ENCODE data around the gene OR4S2. TPM values are rescaled to one million over a fixed set of nuclear protein-coding genes. Genes with fewer than 3 reads are reported as not detected.

The OR4S2 gene
- total RNA-seq, 1 experiment from 2014 or later = not detected

- no peak for TF ChIP-seq ZNF281 (CRISPR knock-in tag; IDR thresholded peaks at IDR 0.05)
- no peak for TF ChIP-seq TEAD1 (CRISPR knock-in tag; IDR thresholded peaks at IDR 0.05)
- no peak for TF ChIP-seq ZBTB21 (CRISPR knock-in tag; IDR thresholded peaks at IDR 0.05; ENCODE audit: borderline replicate concordance)
- TF ChIP-seq, protein P1, sequence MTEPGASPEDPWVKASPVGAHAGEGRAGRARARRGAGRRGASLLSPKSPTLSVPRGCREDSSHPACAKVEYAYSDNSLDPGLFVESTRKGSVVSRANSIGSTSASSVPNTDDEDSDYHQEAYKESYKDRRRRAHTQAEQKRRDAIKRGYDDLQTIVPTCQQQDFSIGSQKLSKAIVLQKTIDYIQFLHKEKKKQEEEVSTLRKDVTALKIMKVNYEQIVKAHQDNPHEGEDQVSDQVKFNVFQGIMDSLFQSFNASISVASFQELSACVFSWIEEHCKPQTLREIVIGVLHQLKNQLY (CRISPR knock-in tag; IDR thresholded peaks at IDR 0.05) = no peak
- no peak for TF ChIP-seq MYBL2 (CRISPR knock-in tag; IDR thresholded peaks at IDR 0.05)
- no peak for TF ChIP-seq ZNF396 (CRISPR knock-in tag; IDR thresholded peaks at IDR 0.05; ENCODE audit: borderline replicate concordance)
Measured at GRCh38 chr11:55661901-55662300, 13.8 kb downstream of the OR4S2 start, which contains the start of gene OR4C6 (continued).

- no peaks in the 10 kb centered on the region for H3K27me3 Mint-ChIP-seq (ENCODE audit: low read depth)
- ChIA-PET POLR2A (no interaction called here), CTCF (no interaction called here)
- H3K4me1 Mint-ChIP-seq = no peaks in the 10 kb centered on the region
- no peak for ATAC-seq
- peaks cover 52% of the 10 kb centered on the region for H3K36me3 Mint-ChIP-seq
- DNase-seq (ENCODE audit: low spot score) = no peak
- H3K4me3 Mint-ChIP-seq = no peak overlapping the region
- H3K27ac Mint-ChIP-seq = no peak overlapping the region
- H3K9me3 Mint-ChIP-seq = peaks cover 74% of the 10 kb centered on the region
- TF ChIP-seq FOXP4 (CRISPR knock-in tag; IDR thresholded peaks at IDR 0.05) = no peak
- TF ChIP-seq ELF4 (CRISPR knock-in tag; IDR thresholded peaks at IDR 0.05; ENCODE audit: low read depth) = no peak
- no peak for TF ChIP-seq RORB (CRISPR knock-in tag; IDR thresholded peaks at IDR 0.05)
- TF ChIP-seq, protein P2, sequence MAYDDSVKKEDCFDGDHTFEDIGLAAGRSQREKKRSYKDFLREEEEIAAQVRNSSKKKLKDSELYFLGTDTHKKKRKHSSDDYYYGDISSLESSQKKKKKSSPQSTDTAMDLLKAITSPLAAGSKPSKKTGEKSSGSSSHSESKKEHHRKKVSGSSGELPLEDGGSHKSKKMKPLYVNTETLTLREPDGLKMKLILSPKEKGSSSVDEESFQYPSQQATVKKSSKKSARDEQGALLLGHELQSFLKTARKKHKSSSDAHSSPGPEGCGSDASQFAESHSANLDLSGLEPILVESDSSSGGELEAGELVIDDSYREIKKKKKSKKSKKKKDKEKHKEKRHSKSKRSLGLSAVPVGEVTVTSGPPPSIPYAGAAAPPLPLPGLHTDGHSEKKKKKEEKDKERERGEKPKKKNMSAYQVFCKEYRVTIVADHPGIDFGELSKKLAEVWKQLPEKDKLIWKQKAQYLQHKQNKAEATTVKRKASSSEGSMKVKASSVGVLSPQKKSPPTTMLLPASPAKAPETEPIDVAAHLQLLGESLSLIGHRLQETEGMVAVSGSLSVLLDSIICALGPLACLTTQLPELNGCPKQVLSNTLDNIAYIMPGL (CRISPR knock-in tag; IDR thresholded peaks at IDR 0.05) = no peak
- TF ChIP-seq SMAD4 (CRISPR knock-in tag; IDR thresholded peaks at IDR 0.05) = no peak
- TF ChIP-seq ZNF671 (CRISPR knock-in tag; IDR thresholded peaks at IDR 0.05) = no peak
- no peak for TF ChIP-seq ZBTB43 (CRISPR knock-in tag; IDR thresholded peaks at IDR 0.05)
- TF ChIP-seq, protein P3, sequence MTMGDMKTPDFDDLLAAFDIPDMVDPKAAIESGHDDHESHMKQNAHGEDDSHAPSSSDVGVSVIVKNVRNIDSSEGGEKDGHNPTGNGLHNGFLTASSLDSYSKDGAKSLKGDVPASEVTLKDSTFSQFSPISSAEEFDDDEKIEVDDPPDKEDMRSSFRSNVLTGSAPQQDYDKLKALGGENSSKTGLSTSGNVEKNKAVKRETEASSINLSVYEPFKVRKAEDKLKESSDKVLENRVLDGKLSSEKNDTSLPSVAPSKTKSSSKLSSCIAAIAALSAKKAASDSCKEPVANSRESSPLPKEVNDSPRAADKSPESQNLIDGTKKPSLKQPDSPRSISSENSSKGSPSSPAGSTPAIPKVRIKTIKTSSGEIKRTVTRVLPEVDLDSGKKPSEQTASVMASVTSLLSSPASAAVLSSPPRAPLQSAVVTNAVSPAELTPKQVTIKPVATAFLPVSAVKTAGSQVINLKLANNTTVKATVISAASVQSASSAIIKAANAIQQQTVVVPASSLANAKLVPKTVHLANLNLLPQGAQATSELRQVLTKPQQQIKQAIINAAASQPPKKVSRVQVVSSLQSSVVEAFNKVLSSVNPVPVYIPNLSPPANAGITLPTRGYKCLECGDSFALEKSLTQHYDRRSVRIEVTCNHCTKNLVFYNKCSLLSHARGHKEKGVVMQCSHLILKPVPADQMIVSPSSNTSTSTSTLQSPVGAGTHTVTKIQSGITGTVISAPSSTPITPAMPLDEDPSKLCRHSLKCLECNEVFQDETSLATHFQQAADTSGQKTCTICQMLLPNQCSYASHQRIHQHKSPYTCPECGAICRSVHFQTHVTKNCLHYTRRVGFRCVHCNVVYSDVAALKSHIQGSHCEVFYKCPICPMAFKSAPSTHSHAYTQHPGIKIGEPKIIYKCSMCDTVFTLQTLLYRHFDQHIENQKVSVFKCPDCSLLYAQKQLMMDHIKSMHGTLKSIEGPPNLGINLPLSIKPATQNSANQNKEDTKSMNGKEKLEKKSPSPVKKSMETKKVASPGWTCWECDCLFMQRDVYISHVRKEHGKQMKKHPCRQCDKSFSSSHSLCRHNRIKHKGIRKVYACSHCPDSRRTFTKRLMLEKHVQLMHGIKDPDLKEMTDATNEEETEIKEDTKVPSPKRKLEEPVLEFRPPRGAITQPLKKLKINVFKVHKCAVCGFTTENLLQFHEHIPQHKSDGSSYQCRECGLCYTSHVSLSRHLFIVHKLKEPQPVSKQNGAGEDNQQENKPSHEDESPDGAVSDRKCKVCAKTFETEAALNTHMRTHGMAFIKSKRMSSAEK (CRISPR knock-in tag; IDR thresholded peaks at IDR 0.05; ENCODE audit: borderline replicate concordance) = no peak
- TF ChIP-seq KAT7 (CRISPR knock-in tag; IDR thresholded peaks at IDR 0.05; ENCODE audit: borderline replicate concordance) = no peak
- no peak for TF ChIP-seq CREB1 (CRISPR knock-in tag; IDR thresholded peaks at IDR 0.05)
- TF ChIP-seq ZMAT4 (CRISPR knock-in tag; IDR thresholded peaks at IDR 0.05) = no peak
- TF ChIP-seq, protein P4, sequence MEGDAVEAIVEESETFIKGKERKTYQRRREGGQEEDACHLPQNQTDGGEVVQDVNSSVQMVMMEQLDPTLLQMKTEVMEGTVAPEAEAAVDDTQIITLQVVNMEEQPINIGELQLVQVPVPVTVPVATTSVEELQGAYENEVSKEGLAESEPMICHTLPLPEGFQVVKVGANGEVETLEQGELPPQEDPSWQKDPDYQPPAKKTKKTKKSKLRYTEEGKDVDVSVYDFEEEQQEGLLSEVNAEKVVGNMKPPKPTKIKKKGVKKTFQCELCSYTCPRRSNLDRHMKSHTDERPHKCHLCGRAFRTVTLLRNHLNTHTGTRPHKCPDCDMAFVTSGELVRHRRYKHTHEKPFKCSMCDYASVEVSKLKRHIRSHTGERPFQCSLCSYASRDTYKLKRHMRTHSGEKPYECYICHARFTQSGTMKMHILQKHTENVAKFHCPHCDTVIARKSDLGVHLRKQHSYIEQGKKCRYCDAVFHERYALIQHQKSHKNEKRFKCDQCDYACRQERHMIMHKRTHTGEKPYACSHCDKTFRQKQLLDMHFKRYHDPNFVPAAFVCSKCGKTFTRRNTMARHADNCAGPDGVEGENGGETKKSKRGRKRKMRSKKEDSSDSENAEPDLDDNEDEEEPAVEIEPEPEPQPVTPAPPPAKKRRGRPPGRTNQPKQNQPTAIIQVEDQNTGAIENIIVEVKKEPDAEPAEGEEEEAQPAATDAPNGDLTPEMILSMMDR (IDR thresholded peaks at IDR 0.05) = no peak
- no peak for TF ChIP-seq ZNF416 (CRISPR knock-in tag; IDR thresholded peaks at IDR 0.05)
- TF ChIP-seq TCF7 (CRISPR knock-in tag; IDR thresholded peaks at IDR 0.05; ENCODE audit: low read depth) = no peak
- TF ChIP-seq NFYB (CRISPR knock-in tag; conservative IDR thresholded peaks at IDR 0.05; ENCODE audit: low read depth) = no peak
- no peak for TF ChIP-seq GTF2I (CRISPR knock-in tag; conservative IDR thresholded peaks at IDR 0.05)
- TF ChIP-seq GRHL2 (CRISPR knock-in tag; IDR thresholded peaks at IDR 0.05; ENCODE audit: insufficient replicate concordance, severe bottlenecking) = no peak
Measured at GRCh38 chr11:55669376-55669775, 21.2 kb downstream of the OR4S2 start.

All from WTC11 (cell line).